ENCODE measurements around the gene CA11. TPM values are rescaled to one million over a fixed set of nuclear protein-coding genes. Genes with fewer than 3 reads are reported as not detected.

Gene CA11
- total RNA-seq, 1 donor from 2014 or later = 9.6 TPM

- Mint-ChIP-seq H3K4me3 (ENCODE audit: low read depth) (no peak overlapping the region), H3K36me3 (ENCODE audit: insufficient read depth) (no peaks in the 10 kb centered on the region), H3K9me3 (ENCODE audit: low read depth) (no peaks in the 10 kb centered on the region), H3K4me1 (ENCODE audit: low read depth) (peaks cover 2% of the 10 kb centered on the region), H3K27ac (no peak overlapping the region), H3K27me3 (peaks cover 3% of the 10 kb centered on the region)
- TF ChIP-seq CTCF (IDR thresholded peaks at IDR 0.05; ENCODE audit: unreplicated experiment) = no peak
- DNase-seq (ENCODE audit: low spot score, unreplicated experiment) = no peak
These were observed 45.1 kb downstream of the CA11 start for GRCh38 chr19:48600679-48601417.

- H3K4me1 Mint-ChIP-seq (ENCODE audit: low read depth) = peaks cover 2% of the 10 kb centered on the region
- no peak for TF ChIP-seq CTCF (IDR thresholded peaks at IDR 0.05; ENCODE audit: unreplicated experiment)
- DNase-seq (ENCODE audit: low spot score, unreplicated experiment) = no peak
- no peak overlapping the region for H3K4me3 Mint-ChIP-seq (ENCODE audit: low read depth)
- no peak overlapping the region for H3K27ac Mint-ChIP-seq
- peaks cover 3% of the 10 kb centered on the region for H3K27me3 Mint-ChIP-seq
- H3K36me3 Mint-ChIP-seq (ENCODE audit: insufficient read depth) = no peaks in the 10 kb centered on the region
- no peaks in the 10 kb centered on the region for H3K9me3 Mint-ChIP-seq (ENCODE audit: low read depth)
These were observed 46.8 kb downstream of the CA11 start for GRCh38 chr19:48598996-48599700.

- Mint-ChIP-seq H3K27me3 (peaks cover 3% of the 10 kb centered on the region), H3K4me3 (ENCODE audit: low read depth) (no peak overlapping the region), H3K27ac (no peak overlapping the region), H3K36me3 (ENCODE audit: insufficient read depth) (no peaks in the 10 kb centered on the region), H3K9me3 (ENCODE audit: low read depth) (no peaks in the 10 kb centered on the region), H3K4me1 (ENCODE audit: low read depth) (no peaks in the 10 kb centered on the region)
- no peak for DNase-seq (ENCODE audit: low spot score, unreplicated experiment)
- no peak for TF ChIP-seq CTCF (IDR thresholded peaks at IDR 0.05; ENCODE audit: unreplicated experiment)
These were observed 49.1 kb downstream of the CA11 start for GRCh38 chr19:48596679-48597465.

- Mint-ChIP-seq H3K27me3 (peaks cover 7% of the 10 kb centered on the region), H3K27ac (no peak overlapping the region), H3K9me3 (ENCODE audit: low read depth) (no peaks in the 10 kb centered on the region), H3K4me3 (ENCODE audit: low read depth) (no peak overlapping the region), H3K4me1 (ENCODE audit: low read depth) (no peaks in the 10 kb centered on the region), H3K36me3 (ENCODE audit: insufficient read depth) (no peaks in the 10 kb centered on the region)
- DNase-seq (ENCODE audit: low spot score, unreplicated experiment) = no peak
- TF ChIP-seq CTCF (IDR thresholded peaks at IDR 0.05; ENCODE audit: unreplicated experiment) = no peak
These were observed 49.8 kb downstream of the CA11 start for GRCh38 chr19:48596237-48596636.

GRCh38 chr19:48595833-48596232, 50.2 kb downstream of the CA11 start:
- no peak for TF ChIP-seq CTCF (IDR thresholded peaks at IDR 0.05; ENCODE audit: unreplicated experiment)
- H3K27me3 Mint-ChIP-seq = peaks cover 11% of the 10 kb centered on the region
- no peak overlapping the region for H3K27ac Mint-ChIP-seq
- no peaks in the 10 kb centered on the region for H3K36me3 Mint-ChIP-seq (ENCODE audit: insufficient read depth)
- H3K9me3 Mint-ChIP-seq (ENCODE audit: low read depth) = no peaks in the 10 kb centered on the region
- H3K4me3 Mint-ChIP-seq (ENCODE audit: low read depth) = no peak overlapping the region
- no peaks in the 10 kb centered on the region for H3K4me1 Mint-ChIP-seq (ENCODE audit: low read depth)
- no peak for DNase-seq (ENCODE audit: low spot score, unreplicated experiment)
